Uterus (tissue), 4 donors: ENCODE measurements around the gene P3H4. TPM values are rescaled to one million over a fixed set of nuclear protein-coding genes. Genes with fewer than 3 reads are reported as not detected.

Experiments used
- DNase-seq, 2 donors: peaks; one replicate each; pipeline ENCODE4 v3.0.0-alpha.2; 2019 to 2020
- H3K27ac ChIP-seq, 2 donors: fragments of 200-600 bp; sonication (generic); 1 replicate in 1 of 2; 2 replicates in 1 of 2; pipeline ENCODE4 v1.5.1; 2016 to 2018
- H3K27me3 ChIP-seq, 2 donors: fragments of 200-600 bp; sonication (generic); one replicate each; pipeline ENCODE4 v1.5.1; 2018 to 2019; ENCODE audit warnings: control low read depth in 1 of 2
- H3K36me3 ChIP-seq, 2 donors: fragments of 200-600 bp; sonication (generic); one replicate each; pipeline ENCODE4 v1.5.1; 2019; ENCODE audit warnings: control low read depth in 1 of 2
- H3K4me1 ChIP-seq, 2 donors: fragments of 200-600 bp; sonication (generic); one replicate each; pipeline ENCODE4 v1.5.1; 2018 to 2019; ENCODE audit warnings: control low read depth in 1 of 2
- H3K4me3 ChIP-seq, 2 donors: fragments of 200-600 bp; sonication (generic); 1 replicate in 1 of 2; 2 replicates in 1 of 2; pipeline ENCODE4 v1.5.1; 2018 to 2019; ENCODE audit warnings: mild to moderate bottlenecking in 1 of 2
- H3K9me3 ChIP-seq, 2 donors: fragments of 200-600 bp; sonication (generic); one replicate each; pipeline ENCODE4 v1.5.1; 2019; ENCODE audit warnings: control low read depth in 1 of 2
- CTCF ChIP-seq, 4 experiments: fragments of 200-600 bp in 2 of 4; fragments of 450-650 bp in 2 of 4; sonication (generic) in 2 of 4; IDR thresholded peaks; one replicate each; pipeline ENCODE4 v1.5.1; 2016 to 2019; ENCODE audit warnings: antibody characterized with exemption in 4 of 4, mild to moderate bottlenecking in 2 of 4, moderate library complexity in 1 of 4
- POLR2A ChIP-seq, 2 donors: fragments of 450-650 bp; IDR thresholded peaks; one replicate each; pipeline ENCODE4 v1.6.1; 2016; ENCODE audit warnings: antibody characterized with exemption in 2 of 2, mild to moderate bottlenecking in 1 of 2, moderate library complexity in 1 of 2
- intact Hi-C: fragments of 100-400 bp; cut with DNase I; formaldehyde crosslinking; loops from one replicate; pipeline ENCODE4 v1.15.1; 2023; ENCODE audit warnings: low total_unique reads
- total RNA-seq, 4 donors: library from RNA; depleted of rRNA in 3 of 4; stranded (reverse); fragments of >200 nt in 3 of 4; gene quantifications; one replicate each; pipeline versions ENCODE4 v1.1.0 to v1.2.4, GENCODE V29; 2014 to 2023
- donor health status: DM: yes; HTN: yes; CAD: no.

Gene P3H4
- total RNA-seq, 4 donors from 2014 or later = 10.0 to 67.0 (median 35.1) TPM

- H3K36me3 ChIP-seq = no peaks in the 10 kb centered on the region
- peak overlapping the region; percentile 54 to 68 for H3K4me3 ChIP-seq
- no peak for TF ChIP-seq CTCF (IDR thresholded peaks at IDR 0.05)
- TF ChIP-seq POLR2A (IDR thresholded peaks at IDR 0.05) = no peak
- peak overlapping the region; percentile 79 to 88 for H3K27ac ChIP-seq
- H3K9me3 ChIP-seq = no peaks in the 10 kb centered on the region
- peak; percentile 49 to 55 for DNase-seq
- intact Hi-C loops = no loop called here
- H3K4me1 ChIP-seq = peaks cover 0 to 11% of the 10 kb centered on the region in 2 donors
- no peaks in the 10 kb centered on the region for H3K27me3 ChIP-seq
These were observed 25.9 kb downstream of the P3H4 start for GRCh38 chr17:41785859-41786226.

- Histone ChIP-seq H3K4me3 (peak overlapping the region; percentile 54 to 68), H3K36me3 (no peaks in the 10 kb centered on the region), H3K27ac (peak overlapping the region; percentile 79 to 88), H3K27me3 (no peaks in the 10 kb centered on the region), H3K9me3 (no peaks in the 10 kb centered on the region), H3K4me1 (peaks cover 0 to 11% of the 10 kb centered on the region in 2 donors)
- TF ChIP-seq CTCF (IDR thresholded peaks at IDR 0.05) (no peak), POLR2A (IDR thresholded peaks at IDR 0.05) (no peak)
- no peak for DNase-seq
- intact Hi-C loops = no loop called here
These were observed 26.5 kb downstream of the P3H4 start for GRCh38 chr17:41785091-41785858.

GRCh38 chr17:41784207-41784744 lies 27.5 kb downstream of the P3H4 start:
- TF ChIP-seq POLR2A (IDR thresholded peaks at IDR 0.05) (no peak), CTCF (IDR thresholded peaks at IDR 0.05) (no peak)
- DNase-seq = peak; percentile 59 to 76
- Histone ChIP-seq H3K9me3 (no peaks in the 10 kb centered on the region), H3K36me3 (no peaks in the 10 kb centered on the region), H3K4me3 (peak overlapping the region in 1 of 2 donors; percentile 68), H3K4me1 (peaks cover 0 to 11% of the 10 kb centered on the region in 2 donors), H3K27me3 (no peaks in the 10 kb centered on the region), H3K27ac (peak overlapping the region; percentile 79 to 88)
- intact Hi-C loops = no loop called here

- no peaks in the 10 kb centered on the region for H3K27me3 ChIP-seq
These were observed 29.6 kb downstream of the P3H4 start for GRCh38 chr17:41782142-41782541.

More at GRCh38 chr17:41782142-41782541, 29.6 kb downstream of the P3H4 start:
- peak in 1 of 2 donors; percentile 47 for DNase-seq
- Histone ChIP-seq H3K27ac (peak overlapping the region; percentile 44 to 79), H3K36me3 (no peaks in the 10 kb centered on the region), H3K9me3 (no peaks in the 10 kb centered on the region), H3K4me1 (peaks cover 0 to 21% of the 10 kb centered on the region in 2 donors), H3K4me3 (no peak overlapping the region)
- TF ChIP-seq CTCF (IDR thresholded peaks at IDR 0.05) (no peak), POLR2A (IDR thresholded peaks at IDR 0.05) (no peak)
- intact Hi-C loops = no loop called here
